HG03520 (cell line): ENCODE results near the gene IDH1.
"Not testable (repeated sequence)": the region's sequence is repeated elsewhere in the genome, so short reads cannot be mapped to it uniquely, and the experiment has no call there.

ENCODE experiments used
- ATAC-seq: cut with Tn5 transposase; IDR thresholded peaks from one replicate; pipeline ENCODE4 v1.9.1; 2021; ENCODE audit warnings: mild to moderate bottlenecking, moderate library complexity; ENCODE audit not compliant: unreplicated experiment

The IDH1 gene

GRCh38 chr2:208254871-208255556 is at the start of gene IDH1:
Gene IDH1 (minus strand): TSS chr2:208255071. CDS start chr2:208251551, 3,520 bp downstream.
- peak; percentile 71 for ATAC-seq

- no peak for ATAC-seq
Observed at GRCh38 chr2:208304157-208304556, 49.3 kb upstream of the IDH1 start.

GRCh38 chr2:208300847-208301618 is 46.2 kb upstream of the IDH1 start:
- ATAC-seq, result no peak

- ATAC-seq, result no peak
Observed at GRCh38 chr2:208297961-208298360, 43.1 kb upstream of the IDH1 start.

- no peak for ATAC-seq
Observed at GRCh38 chr2:208296610-208297009, 41.7 kb upstream of the IDH1 start.

- ATAC-seq, result no peak
Observed at GRCh38 chr2:208295834-208296233, 41.0 kb upstream of the IDH1 start.

GRCh38 chr2:208294482-208295024 is 39.7 kb upstream of the IDH1 start:
- peak; percentile 51 for ATAC-seq

GRCh38 chr2:208285853-208286252 is 31.0 kb upstream of the IDH1 start:
- no peak for ATAC-seq

GRCh38 chr2:208280933-208281332 is 26.1 kb upstream of the IDH1 start:
- ATAC-seq, result no peak

- ATAC-seq, result no peak
Observed at GRCh38 chr2:208280234-208280633, 25.4 kb upstream of the IDH1 start.

GRCh38 chr2:208279236-208279635 is 24.4 kb upstream of the IDH1 start:
- no peak for ATAC-seq

GRCh38 chr2:208278549-208278948 is 23.7 kb upstream of the IDH1 start:
- no peak for ATAC-seq

GRCh38 chr2:208274748-208275147 is 19.9 kb upstream of the IDH1 start:
- ATAC-seq, result no peak

GRCh38 chr2:208269091-208269490 is 14.2 kb upstream of the IDH1 start:
- ATAC-seq, result no peak

GRCh38 chr2:208268156-208268952 is 13.5 kb upstream of the IDH1 start:
- no peak for ATAC-seq

- ATAC-seq, result not testable (repeated sequence)
Observed at GRCh38 chr2:208267526-208267925, 12.7 kb upstream of the IDH1 start.

- ATAC-seq, result no peak
Observed at GRCh38 chr2:208266936-208267335, 12.1 kb upstream of the IDH1 start.

- peak; percentile 4 for ATAC-seq
Observed at GRCh38 chr2:208266553-208266893, 11.7 kb upstream of the IDH1 start.

GRCh38 chr2:208265801-208266552 is 11.1 kb upstream of the IDH1 start, which contains the start of gene PIKFYVE:
Gene PIKFYVE (plus strand): TSS chr2:208266255. CDS start chr2:208271520, 5,265 bp downstream.
- peak; percentile 75 for ATAC-seq

GRCh38 chr2:208265371-208265800 is 10.5 kb upstream of the IDH1 start:
- ATAC-seq, result peak; percentile 42
